Upper lobe of right lung (tissue), 1 donor: Measurements from ENCODE around the gene NUP50. TPM values are rescaled to one million over a fixed set of nuclear protein-coding genes. Genes with fewer than 3 reads are reported as not detected.
A peak's percentile ranks its signal among the peaks of the same experiment; 100 is the strongest.

ENCODE experiments used
- ATAC-seq: fragments of 200-7000 bp; cut with Tn5 transposase; one replicate; pipeline ENCODE4 v1.9.1; 2020; ENCODE audit warnings: mild to moderate bottlenecking, moderate library complexity
- DNase-seq: peaks from one replicate; pipeline ENCODE4 v3.0.0-alpha.2; 2020
- H3K27ac ChIP-seq: fragments of 200-600 bp; one replicate; pipeline ENCODE4 v1.8.0; 2022
- H3K27me3 ChIP-seq: fragments of 200-600 bp; one replicate; pipeline ENCODE4 v1.8.0; 2022; ENCODE audit warnings: mild to moderate bottlenecking
- H3K36me3 ChIP-seq: fragments of 200-600 bp; one replicate; pipeline ENCODE4 v1.8.0; 2022
- H3K4me1 ChIP-seq: fragments of 200-600 bp; one replicate; pipeline ENCODE4 v1.8.0; 2022
- H3K4me3 ChIP-seq: fragments of 200-600 bp; one replicate; pipeline ENCODE4 v1.8.0; 2022; ENCODE audit warnings: mild to moderate bottlenecking
- H3K9me3 ChIP-seq: fragments of 200-600 bp; one replicate; pipeline ENCODE4 v1.8.0; 2022
- CTCF ChIP-seq: fragments of 200-600 bp; IDR thresholded peaks from one replicate; pipeline ENCODE4 v1.8.0; 2022; ENCODE audit warnings: antibody characterized with exemption
- intact Hi-C: fragments of 100-400 bp; cut with DNase I; formaldehyde crosslinking; loops from one replicate; pipeline ENCODE4 v1.11.0; 2022
- microRNA-seq: library from miRNA; unstranded; fragments of <30 nt; microRNA quantifications from one replicate; pipeline ENCODE4 v1.2.0, GENCODE V29; 2020; ENCODE audit warnings: borderline microRNAs expressed
- total RNA-seq: library from RNA; stranded (reverse); fragmentation: NEBNext Ultra II Directional; extraction: Animal tissue kit (Norgen Biotek cat#: 25700); gene quantifications from one replicate; pipeline ENCODE4 v1.2.1, GENCODE V29; 2021
- donor health status: DM: no; HTN: yes; CAD: no; lungs with severe emphysema.

Gene NUP50
- total RNA-seq, 1 donor from 2014 or later: 51.5 TPM

GRCh38 chr22:45235101-45235777 is 71.5 kb downstream of the NUP50 start:
- peaks cover 12% of the 10 kb centered on the region for H3K4me1 ChIP-seq
- TF ChIP-seq CTCF: no peak
- H3K4me3 ChIP-seq: no peak overlapping the region
- H3K27me3 ChIP-seq: no peaks in the 10 kb centered on the region
- no peaks in the 10 kb centered on the region for H3K36me3 ChIP-seq
- no peak for DNase-seq
- intact Hi-C loops: no loop called here
- no peaks in the 10 kb centered on the region for H3K9me3 ChIP-seq
- ATAC-seq: peak; percentile 46
- no peak overlapping the region for H3K27ac ChIP-seq

DNA sequence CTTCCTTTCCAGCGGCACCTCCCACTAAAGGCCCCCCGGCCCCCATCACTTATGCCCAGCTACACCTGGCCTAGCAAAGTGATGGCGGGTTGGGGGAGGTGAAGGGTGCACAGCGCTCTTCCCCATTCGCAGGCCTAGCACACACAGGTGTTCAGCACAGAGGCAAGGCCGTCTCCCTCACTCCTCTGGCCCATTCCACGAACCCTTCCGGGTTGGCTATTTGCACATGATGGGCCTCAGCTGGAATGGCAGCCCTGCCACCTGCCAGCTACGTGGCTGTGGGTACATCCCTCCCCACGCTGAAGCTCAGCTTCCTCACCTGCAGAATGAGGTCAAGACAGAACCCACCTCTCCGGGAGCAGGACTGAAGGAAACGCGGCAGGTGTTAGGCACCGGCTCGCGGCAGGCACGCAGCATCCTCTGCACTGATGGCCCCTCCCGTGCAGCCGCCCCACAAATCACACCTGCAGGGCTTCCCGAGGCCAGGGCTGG is 72.2 kb downstream of the NUP50 start:
- intact Hi-C loops: no loop called here
- Histone ChIP-seq H3K4me1 (peaks cover 12% of the 10 kb centered on the region), H3K4me3 (no peak overlapping the region), H3K36me3 (no peaks in the 10 kb centered on the region), H3K27ac (no peak overlapping the region), H3K27me3 (no peaks in the 10 kb centered on the region), H3K9me3 (no peaks in the 10 kb centered on the region)
- ATAC-seq: no peak
- TF ChIP-seq CTCF: no peak
- DNase-seq: no peak

GRCh38 chr22:45237065-45237990 is 73.6 kb downstream of the NUP50 start:
- TF ChIP-seq CTCF: no peak
- DNase-seq (no peak), ATAC-seq (no peak)
- Histone ChIP-seq H3K4me3 (no peak overlapping the region), H3K36me3 (no peaks in the 10 kb centered on the region), H3K27ac (no peak overlapping the region), H3K4me1 (peaks cover 17% of the 10 kb centered on the region), H3K27me3 (no peaks in the 10 kb centered on the region), H3K9me3 (no peaks in the 10 kb centered on the region)
- intact Hi-C loops: no loop called here

Small RNAs within 50 kb of the gene (microRNA-seq; reads per million reads assigned to microRNA genes)
- 3.5 reads per million, percentile 23 among the genes with 10 or more reads in this experiment for gene MIR1249

Other genes starting within 250 kb of the NUP50 start
- 0.12 TPM for gene PHF21B, start 153.9 kb upstream of the NUP50 start, total RNA-seq
- 79.5 TPM for gene KIAA0930, start 77.0 kb downstream of the NUP50 start, total RNA-seq
- not detected for gene UPK3A, start 121.0 kb downstream of the NUP50 start, total RNA-seq
- 20.6 TPM for gene FAM118A, start 146.0 kb downstream of the NUP50 start, total RNA-seq
- gene SMC1B, start 249.7 kb downstream of the NUP50 start, total RNA-seq: not detected
- not detected for gene RIBC2, start 249.8 kb downstream of the NUP50 start, total RNA-seq